OCI-LY1 (cell line): ENCODE results near the gene MFNG.

Source experiments
- H2AFZ ChIP-seq: fragments of 200-600 bp; sonication (generic), shearing (Covaris generic); 2 replicates; pipeline ENCODE4 v1.6.0; 2014; ENCODE audit warnings: antibody characterized with exemption, mild to moderate bottlenecking, low read length
- H3F3A ChIP-seq: fragments of 200-600 bp; sonication (generic), shearing (Covaris generic); 2 replicates; pipeline ENCODE4 v1.6.0; 2014; ENCODE audit warnings: mild to moderate bottlenecking, antibody characterized with exemption, low read length, moderate library complexity; ENCODE audit not compliant: insufficient read depth
- H3K27ac ChIP-seq: fragments of 200-600 bp; sonication (generic); 2 replicates; pipeline ENCODE4 v1.5.1; 2014; ENCODE audit warnings: low read length, mixed run types, mild to moderate bottlenecking, low read depth; ENCODE audit not compliant: poor library complexity, severe bottlenecking
- H3K27me3 ChIP-seq: fragments of 200-600 bp; sonication (generic); 2 replicates; pipeline ENCODE4 v1.6.0; 2014; ENCODE audit warnings: antibody characterized with exemption, mild to moderate bottlenecking, low read length, moderate library complexity; ENCODE audit not compliant: insufficient read depth
- H3K36me3 ChIP-seq: fragments of 200-600 bp; sonication (generic); 2 replicates; pipeline ENCODE4 v1.6.1; 2014; ENCODE audit warnings: mild to moderate bottlenecking, antibody characterized with exemption, low read length, moderate library complexity, mixed read lengths; ENCODE audit not compliant: insufficient read depth
- H3K4me1 ChIP-seq: fragments of 200-600 bp; sonication (generic); 2 replicates; pipeline ENCODE4 v1.5.1; 2014; ENCODE audit warnings: mild to moderate bottlenecking, low read length, moderate library complexity; ENCODE audit not compliant: insufficient read depth, severe bottlenecking
- H3K4me2 ChIP-seq: fragments of 200-600 bp; sonication (generic), shearing (Covaris generic); 2 replicates; pipeline ENCODE4 v1.6.1; 2014; ENCODE audit warnings: low read length
- H3K4me3 ChIP-seq: fragments of 200-600 bp; sonication (generic); 2 replicates; pipeline ENCODE4 v1.5.1; 2014; ENCODE audit warnings: low read length, low read depth, mild to moderate bottlenecking, mixed read lengths; ENCODE audit not compliant: poor library complexity, severe bottlenecking
- H3K79me2 ChIP-seq: fragments of 200-600 bp; shearing (Covaris generic); 2 replicates; pipeline ENCODE4 v1.6.1; 2016; ENCODE audit warnings: mixed run types, low read length, mixed read lengths; ENCODE audit not compliant: insufficient read depth
- H3K9ac ChIP-seq: fragments of 200-600 bp; sonication (generic), shearing (Covaris generic); 2 replicates; pipeline ENCODE4 v1.6.1; 2014; ENCODE audit warnings: mild to moderate bottlenecking, low read length, mixed read lengths
- H3K9me2 ChIP-seq: fragments of 200-600 bp; sonication (generic), shearing (Covaris generic); 2 replicates; pipeline ENCODE4 v1.6.1; 2014; ENCODE audit warnings: low read depth, mild to moderate bottlenecking, low read length, mixed read lengths
- H3K9me3 ChIP-seq: fragments of 200-600 bp; shearing (Covaris generic); 2 replicates; pipeline ENCODE4 v1.6.1; 2014; ENCODE audit warnings: low read length, mixed read lengths
- H4K20me1 ChIP-seq: fragments of 200-600 bp; sonication (generic), shearing (Covaris generic); 2 replicates; pipeline ENCODE4 v1.6.0; 2016; ENCODE audit warnings: mild to moderate bottlenecking, low read length; ENCODE audit not compliant: insufficient read depth
- EZH2 ChIP-seq: fragments of 200-600 bp; sonication (generic), shearing (Covaris generic); IDR thresholded peaks from 2 replicates; pipeline ENCODE4 v1.8.0; 2017; ENCODE audit warnings: borderline replicate concordance, mixed run types, mild to moderate bottlenecking, antibody characterized with exemption, low read length, moderate library complexity, mixed read lengths
- TF ChIP-seq, protein P1 (sequence below): fragments of 200-600 bp; sonication (generic), shearing (Covaris generic); IDR thresholded peaks from 2 replicates; pipeline ENCODE4 v1.5.1; 2017; ENCODE audit warnings: mild to moderate bottlenecking, antibody characterized with exemption, low read length, moderate library complexity, mixed read lengths

The MFNG gene

GRCh38 chr22:37516456-37516855 is 30.3 kb upstream of the MFNG start:
- no peaks in the 10 kb centered on the region for H3K4me1 ChIP-seq
- no peaks in the 10 kb centered on the region for H3K79me2 ChIP-seq
- H3K9ac ChIP-seq = no peak overlapping the region
- no peak overlapping the region for H3K4me2 ChIP-seq
- TF ChIP-seq, protein P1, sequence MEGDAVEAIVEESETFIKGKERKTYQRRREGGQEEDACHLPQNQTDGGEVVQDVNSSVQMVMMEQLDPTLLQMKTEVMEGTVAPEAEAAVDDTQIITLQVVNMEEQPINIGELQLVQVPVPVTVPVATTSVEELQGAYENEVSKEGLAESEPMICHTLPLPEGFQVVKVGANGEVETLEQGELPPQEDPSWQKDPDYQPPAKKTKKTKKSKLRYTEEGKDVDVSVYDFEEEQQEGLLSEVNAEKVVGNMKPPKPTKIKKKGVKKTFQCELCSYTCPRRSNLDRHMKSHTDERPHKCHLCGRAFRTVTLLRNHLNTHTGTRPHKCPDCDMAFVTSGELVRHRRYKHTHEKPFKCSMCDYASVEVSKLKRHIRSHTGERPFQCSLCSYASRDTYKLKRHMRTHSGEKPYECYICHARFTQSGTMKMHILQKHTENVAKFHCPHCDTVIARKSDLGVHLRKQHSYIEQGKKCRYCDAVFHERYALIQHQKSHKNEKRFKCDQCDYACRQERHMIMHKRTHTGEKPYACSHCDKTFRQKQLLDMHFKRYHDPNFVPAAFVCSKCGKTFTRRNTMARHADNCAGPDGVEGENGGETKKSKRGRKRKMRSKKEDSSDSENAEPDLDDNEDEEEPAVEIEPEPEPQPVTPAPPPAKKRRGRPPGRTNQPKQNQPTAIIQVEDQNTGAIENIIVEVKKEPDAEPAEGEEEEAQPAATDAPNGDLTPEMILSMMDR = no peak
- no peak for TF ChIP-seq EZH2
- H4K20me1 ChIP-seq = no peaks in the 10 kb centered on the region
- peaks cover 24% of the 10 kb centered on the region; the same call in 1 of the 2 replicates for H3K27me3 ChIP-seq
- H3K36me3 ChIP-seq = no peaks in the 10 kb centered on the region
- H2AFZ ChIP-seq = no peak overlapping the region
- no peak overlapping the region for H3K4me3 ChIP-seq
- H3K9me2 ChIP-seq = no peaks in the 10 kb centered on the region
- peaks cover 2% of the 10 kb centered on the region; the same call in 1 of the 2 replicates for H3K9me3 ChIP-seq
- no peaks in the 10 kb centered on the region for H3F3A ChIP-seq
- H3K27ac ChIP-seq = no peak overlapping the region

- Histone ChIP-seq H3K9me2 (no peaks in the 10 kb centered on the region), H2AFZ (no peak overlapping the region), H3K4me2 (no peak overlapping the region), H3K4me1 (no peaks in the 10 kb centered on the region), H3K4me3 (no peak overlapping the region), H3F3A (no peaks in the 10 kb centered on the region), H3K36me3 (no peaks in the 10 kb centered on the region), H3K9me3 (peaks cover 2% of the 10 kb centered on the region; the same call in 1 of the 2 replicates), H3K79me2 (no peaks in the 10 kb centered on the region), H3K9ac (no peak overlapping the region), H3K27ac (no peak overlapping the region), H3K27me3 (peaks cover 21% of the 10 kb centered on the region; the same call in 1 of the 2 replicates), H4K20me1 (no peaks in the 10 kb centered on the region)
- TF ChIP-seq, protein P1 = no peak
- no peak for TF ChIP-seq EZH2
Observed at GRCh38 chr22:37515901-37516300, 29.7 kb upstream of the MFNG start.

GRCh38 chr22:37514526-37515051 is 28.4 kb upstream of the MFNG start:
- no peaks in the 10 kb centered on the region for H3F3A ChIP-seq
- no peaks in the 10 kb centered on the region for H4K20me1 ChIP-seq
- no peaks in the 10 kb centered on the region for H3K9me2 ChIP-seq
- H3K27me3 ChIP-seq = peaks cover 25% of the 10 kb centered on the region; the same call in 1 of the 2 replicates
- no peaks in the 10 kb centered on the region for H3K4me1 ChIP-seq
- no peaks in the 10 kb centered on the region for H3K36me3 ChIP-seq
- peaks cover 2% of the 10 kb centered on the region; the same call in 1 of the 2 replicates for H3K9me3 ChIP-seq
- H2AFZ ChIP-seq = no peak overlapping the region
- no peak overlapping the region for H3K9ac ChIP-seq
- H3K4me2 ChIP-seq = no peak overlapping the region
- no peak for TF ChIP-seq EZH2
- TF ChIP-seq, protein P1 = no peak
- H3K4me3 ChIP-seq = no peak overlapping the region
- H3K79me2 ChIP-seq = no peaks in the 10 kb centered on the region
- H3K27ac ChIP-seq = no peak overlapping the region
